ENCODE results near the gene DNMBP.

The DNMBP gene

GRCh38 chr10:100008142-100008522 lies 1.6 kb downstream of the DNMBP start:
- Mint-ChIP-seq H3K9me3 (no peaks in the 10 kb centered on the region), H3K27ac (peak overlapping the region; percentile 34), H3K27me3 (no peaks in the 10 kb centered on the region), H3K4me1 (peaks cover 40 to 63% of the 10 kb centered on the region in 2 donors), H3K36me3 (peaks cover 0 to 2% of the 10 kb centered on the region in 2 donors), H3K4me3 (peak overlapping the region; percentile 58 to 94)
- no peak for ATAC-seq (replicated peaks)
- DNase-seq, result no peak

GRCh38 chr10:100007231-100008141 lies 2.3 kb downstream of the DNMBP start:
- H3K27me3 Mint-ChIP-seq, result no peaks in the 10 kb centered on the region
- H3K27ac Mint-ChIP-seq, result peak overlapping the region; percentile 34
- H3K4me1 Mint-ChIP-seq, result peaks cover 39 to 66% of the 10 kb centered on the region in 2 donors
- peak overlapping the region; percentile 58 to 94 for H3K4me3 Mint-ChIP-seq
- DNase-seq (no peak), ATAC-seq (replicated peaks) (no peak)
- H3K9me3 Mint-ChIP-seq, result no peaks in the 10 kb centered on the region
- H3K36me3 Mint-ChIP-seq, result peaks cover 0 to 3% of the 10 kb centered on the region in 2 donors

GRCh38 chr10:100006243-100006886 lies 3.4 kb downstream of the DNMBP start:
- H3K36me3 Mint-ChIP-seq, result peaks cover 3 to 5% of the 10 kb centered on the region in 2 donors
- H3K4me3 Mint-ChIP-seq, result peak overlapping the region in 1 of 2 donors; percentile 25
- ATAC-seq (replicated peaks) (peak; percentile 54 to 56), DNase-seq (no peak)
- H3K9me3 Mint-ChIP-seq, result no peaks in the 10 kb centered on the region
- H3K4me1 Mint-ChIP-seq, result peaks cover 39 to 72% of the 10 kb centered on the region in 2 donors
- H3K27ac Mint-ChIP-seq, result peak overlapping the region; percentile 61
- no peaks in the 10 kb centered on the region for H3K27me3 Mint-ChIP-seq

GRCh38 chr10:100004805-100005510 lies 4.8 kb downstream of the DNMBP start:
- no peaks in the 10 kb centered on the region for H3K9me3 Mint-ChIP-seq
- DNase-seq (no peak), ATAC-seq (replicated peaks) (no peak)
- no peak overlapping the region for H3K27ac Mint-ChIP-seq
- H3K27me3 Mint-ChIP-seq, result no peaks in the 10 kb centered on the region
- no peak overlapping the region for H3K4me3 Mint-ChIP-seq
- peaks cover 32 to 64% of the 10 kb centered on the region in 2 donors for H3K4me1 Mint-ChIP-seq
- peaks cover 4 to 5% of the 10 kb centered on the region in 2 donors for H3K36me3 Mint-ChIP-seq

- ATAC-seq (replicated peaks), result no peak
These were observed 9.6 kb downstream of the DNMBP start for GRCh38 chr10:100000109-100000644.

GRCh38 chr10:99999319-100000108 lies 10.2 kb downstream of the DNMBP start:
- peaks cover 17 to 56% of the 10 kb centered on the region in 2 donors for H3K4me1 Mint-ChIP-seq
- H3K4me3 Mint-ChIP-seq, result no peak overlapping the region
- no peaks in the 10 kb centered on the region for H3K9me3 Mint-ChIP-seq
- H3K36me3 Mint-ChIP-seq, result peaks cover 10 to 20% of the 10 kb centered on the region in 2 donors
- no peaks in the 10 kb centered on the region for H3K27me3 Mint-ChIP-seq
- H3K27ac Mint-ChIP-seq, result no peak overlapping the region
- DNase-seq (no peak), ATAC-seq (replicated peaks) (no peak)

More at GRCh38 chr10:100000109-100000644, 9.6 kb downstream of the DNMBP start:
- peaks cover 14 to 55% of the 10 kb centered on the region in 2 donors for H3K4me1 Mint-ChIP-seq
- H3K9me3 Mint-ChIP-seq, result no peaks in the 10 kb centered on the region
- no peak overlapping the region for H3K27ac Mint-ChIP-seq
- no peak for DNase-seq
- no peak overlapping the region for H3K4me3 Mint-ChIP-seq
- no peaks in the 10 kb centered on the region for H3K27me3 Mint-ChIP-seq
- peaks cover 8 to 18% of the 10 kb centered on the region in 2 donors for H3K36me3 Mint-ChIP-seq

GRCh38 chr10:99998889-99999288 lies 10.9 kb downstream of the DNMBP start:
- no peak for ATAC-seq (replicated peaks)
- H3K27ac Mint-ChIP-seq, result no peak overlapping the region
- DNase-seq, result no peak
- no peak overlapping the region for H3K4me3 Mint-ChIP-seq
- H3K9me3 Mint-ChIP-seq, result no peaks in the 10 kb centered on the region
- H3K27me3 Mint-ChIP-seq, result no peaks in the 10 kb centered on the region
- peaks cover 21 to 62% of the 10 kb centered on the region in 2 donors for H3K4me1 Mint-ChIP-seq
- peaks cover 10 to 20% of the 10 kb centered on the region in 2 donors for H3K36me3 Mint-ChIP-seq

- Mint-ChIP-seq H3K4me3 (no peak overlapping the region), H3K27me3 (no peaks in the 10 kb centered on the region), H3K27ac (no peak overlapping the region), H3K36me3 (peaks cover 7 to 18% of the 10 kb centered on the region in 2 donors), H3K4me1 (peaks cover 20 to 59% of the 10 kb centered on the region in 2 donors), H3K9me3 (no peaks in the 10 kb centered on the region)
- ATAC-seq (replicated peaks), result no peak
- no peak for DNase-seq
These were observed 12.8 kb downstream of the DNMBP start for GRCh38 chr10:99996671-99997648.

- H3K9me3 Mint-ChIP-seq, result no peaks in the 10 kb centered on the region
- DNase-seq (no peak), ATAC-seq (replicated peaks) (no peak)
- H3K4me1 Mint-ChIP-seq, result peaks cover 20 to 67% of the 10 kb centered on the region in 2 donors
- peaks cover 6 to 17% of the 10 kb centered on the region in 2 donors for H3K36me3 Mint-ChIP-seq
- H3K27me3 Mint-ChIP-seq, result no peaks in the 10 kb centered on the region
- H3K27ac Mint-ChIP-seq, result peak overlapping the region; percentile 90
- H3K4me3 Mint-ChIP-seq, result no peak overlapping the region
These were observed 14.0 kb downstream of the DNMBP start for GRCh38 chr10:99995713-99996112.

GRCh38 chr10:99995269-99995668 lies 14.5 kb downstream of the DNMBP start:
- H3K27ac Mint-ChIP-seq, result peak overlapping the region; percentile 90
- ATAC-seq (replicated peaks) (no peak), DNase-seq (no peak)
- H3K36me3 Mint-ChIP-seq, result peaks cover 6 to 17% of the 10 kb centered on the region in 2 donors
- H3K4me3 Mint-ChIP-seq, result no peak overlapping the region
- H3K27me3 Mint-ChIP-seq, result no peaks in the 10 kb centered on the region
- peaks cover 20 to 67% of the 10 kb centered on the region in 2 donors for H3K4me1 Mint-ChIP-seq
- no peaks in the 10 kb centered on the region for H3K9me3 Mint-ChIP-seq

- Mint-ChIP-seq H3K4me3 (peak overlapping the region in 1 of 2 donors; percentile 54), H3K9me3 (no peaks in the 10 kb centered on the region), H3K4me1 (peaks cover 18 to 65% of the 10 kb centered on the region in 2 donors), H3K36me3 (peaks cover 6 to 15% of the 10 kb centered on the region in 2 donors), H3K27ac (peak overlapping the region; percentile 90), H3K27me3 (no peaks in the 10 kb centered on the region)
- ATAC-seq (replicated peaks) (no peak), DNase-seq (no peak)
These were observed 14.9 kb downstream of the DNMBP start for GRCh38 chr10:99994801-99995200.

All from stimulated activated naive B cell treated with anti-CD40 and anti-IgM and Interleukin-4, amounts not matched to agents 10 μg/mL and 1 μg/mL and 100 μg/mL, for 72 hours (primary cell).